ENCODE measurements around the gene CDKN2B-AS1. TPM values are rescaled to one million over a fixed set of nuclear protein-coding genes. Genes with fewer than 3 reads are reported as not detected.

CDKN2B-AS1 gene
- total RNA-seq, 1 experiment from 2014 or later, result 0.24 TPM

DNA sequence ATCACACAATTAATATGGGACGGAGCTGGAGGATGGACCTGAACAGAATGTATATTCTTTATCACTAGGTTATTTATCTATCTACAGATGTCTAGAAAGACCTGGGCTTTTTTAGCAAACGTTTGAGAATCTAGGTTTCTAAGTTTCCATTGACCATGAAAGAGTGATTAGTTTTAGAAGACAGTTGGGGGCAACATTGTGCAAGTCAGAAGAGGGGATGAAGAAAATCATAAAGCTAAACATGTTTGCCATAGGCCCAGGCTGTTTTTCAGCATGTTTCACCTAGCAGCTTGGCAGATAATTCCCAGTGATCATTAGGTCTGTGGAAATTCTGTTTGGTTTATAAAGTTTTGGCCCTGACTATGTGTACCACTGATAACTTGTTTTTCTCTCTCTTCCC, 58.6 kb downstream of the CDKN2B-AS1 start (continued):
- TF ChIP-seq PRDM15 (CRISPR knock-in tag; IDR thresholded peaks at IDR 0.05) (no peak), SOX15 (CRISPR knock-in tag; IDR thresholded peaks at IDR 0.05) (no peak), ZNF416 (CRISPR knock-in tag; IDR thresholded peaks at IDR 0.05) (no peak), NFE2L1 (CRISPR knock-in tag; IDR thresholded peaks at IDR 0.05) (no peak), ZNF396 (CRISPR knock-in tag; IDR thresholded peaks at IDR 0.05; ENCODE audit: borderline replicate concordance) (no peak)
- TF ChIP-seq, protein P1, sequence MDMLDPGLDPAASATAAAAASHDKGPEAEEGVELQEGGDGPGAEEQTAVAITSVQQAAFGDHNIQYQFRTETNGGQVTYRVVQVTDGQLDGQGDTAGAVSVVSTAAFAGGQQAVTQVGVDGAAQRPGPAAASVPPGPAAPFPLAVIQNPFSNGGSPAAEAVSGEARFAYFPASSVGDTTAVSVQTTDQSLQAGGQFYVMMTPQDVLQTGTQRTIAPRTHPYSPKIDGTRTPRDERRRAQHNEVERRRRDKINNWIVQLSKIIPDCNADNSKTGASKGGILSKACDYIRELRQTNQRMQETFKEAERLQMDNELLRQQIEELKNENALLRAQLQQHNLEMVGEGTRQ (CRISPR knock-in tag; IDR thresholded peaks at IDR 0.05), result no peak
- TF ChIP-seq, protein P2, sequence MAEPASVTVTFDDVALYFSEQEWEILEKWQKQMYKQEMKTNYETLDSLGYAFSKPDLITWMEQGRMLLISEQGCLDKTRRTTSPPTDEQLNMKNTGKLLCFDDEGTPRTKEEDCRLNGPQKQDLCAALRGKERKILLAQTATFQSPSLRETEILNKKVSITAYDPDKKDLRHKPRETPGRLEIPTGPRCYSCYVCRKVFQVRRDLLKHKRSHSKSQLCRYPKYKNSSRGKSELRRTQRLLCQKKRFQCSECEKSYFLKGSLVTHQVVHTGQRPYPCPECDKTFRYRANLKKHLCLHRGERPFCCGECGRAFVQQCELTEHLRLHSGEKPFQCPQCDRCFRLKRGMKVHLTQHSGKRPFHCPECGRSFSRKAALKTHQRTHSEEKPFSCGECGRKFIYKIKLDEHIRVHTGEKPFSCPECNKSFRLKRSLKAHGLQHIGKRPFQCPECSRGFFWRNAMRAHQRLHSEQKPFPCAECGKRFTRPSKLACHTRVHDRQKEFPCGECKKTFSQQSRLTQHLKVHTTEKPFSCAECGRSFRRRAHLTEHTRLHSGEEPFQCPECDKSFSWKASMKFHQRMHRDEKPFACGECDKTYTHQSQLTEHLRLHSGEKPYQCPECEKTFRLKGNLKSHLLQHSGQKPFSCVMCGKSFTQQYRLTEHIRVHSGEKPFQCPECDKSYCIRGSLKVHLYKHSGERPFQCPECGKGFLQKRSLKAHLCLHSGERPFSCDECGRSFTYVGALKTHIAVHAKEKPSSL (CRISPR knock-in tag; conservative IDR thresholded peaks at IDR 0.05), result no peak
- TF ChIP-seq, protein P3, sequence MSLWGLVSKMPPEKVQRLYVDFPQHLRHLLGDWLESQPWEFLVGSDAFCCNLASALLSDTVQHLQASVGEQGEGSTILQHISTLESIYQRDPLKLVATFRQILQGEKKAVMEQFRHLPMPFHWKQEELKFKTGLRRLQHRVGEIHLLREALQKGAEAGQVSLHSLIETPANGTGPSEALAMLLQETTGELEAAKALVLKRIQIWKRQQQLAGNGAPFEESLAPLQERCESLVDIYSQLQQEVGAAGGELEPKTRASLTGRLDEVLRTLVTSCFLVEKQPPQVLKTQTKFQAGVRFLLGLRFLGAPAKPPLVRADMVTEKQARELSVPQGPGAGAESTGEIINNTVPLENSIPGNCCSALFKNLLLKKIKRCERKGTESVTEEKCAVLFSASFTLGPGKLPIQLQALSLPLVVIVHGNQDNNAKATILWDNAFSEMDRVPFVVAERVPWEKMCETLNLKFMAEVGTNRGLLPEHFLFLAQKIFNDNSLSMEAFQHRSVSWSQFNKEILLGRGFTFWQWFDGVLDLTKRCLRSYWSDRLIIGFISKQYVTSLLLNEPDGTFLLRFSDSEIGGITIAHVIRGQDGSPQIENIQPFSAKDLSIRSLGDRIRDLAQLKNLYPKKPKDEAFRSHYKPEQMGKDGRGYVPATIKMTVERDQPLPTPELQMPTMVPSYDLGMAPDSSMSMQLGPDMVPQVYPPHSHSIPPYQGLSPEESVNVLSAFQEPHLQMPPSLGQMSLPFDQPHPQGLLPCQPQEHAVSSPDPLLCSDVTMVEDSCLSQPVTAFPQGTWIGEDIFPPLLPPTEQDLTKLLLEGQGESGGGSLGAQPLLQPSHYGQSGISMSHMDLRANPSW (CRISPR knock-in tag; conservative IDR thresholded peaks at IDR 0.05; ENCODE audit: low read depth), result no peak
- TF ChIP-seq, protein P4, sequence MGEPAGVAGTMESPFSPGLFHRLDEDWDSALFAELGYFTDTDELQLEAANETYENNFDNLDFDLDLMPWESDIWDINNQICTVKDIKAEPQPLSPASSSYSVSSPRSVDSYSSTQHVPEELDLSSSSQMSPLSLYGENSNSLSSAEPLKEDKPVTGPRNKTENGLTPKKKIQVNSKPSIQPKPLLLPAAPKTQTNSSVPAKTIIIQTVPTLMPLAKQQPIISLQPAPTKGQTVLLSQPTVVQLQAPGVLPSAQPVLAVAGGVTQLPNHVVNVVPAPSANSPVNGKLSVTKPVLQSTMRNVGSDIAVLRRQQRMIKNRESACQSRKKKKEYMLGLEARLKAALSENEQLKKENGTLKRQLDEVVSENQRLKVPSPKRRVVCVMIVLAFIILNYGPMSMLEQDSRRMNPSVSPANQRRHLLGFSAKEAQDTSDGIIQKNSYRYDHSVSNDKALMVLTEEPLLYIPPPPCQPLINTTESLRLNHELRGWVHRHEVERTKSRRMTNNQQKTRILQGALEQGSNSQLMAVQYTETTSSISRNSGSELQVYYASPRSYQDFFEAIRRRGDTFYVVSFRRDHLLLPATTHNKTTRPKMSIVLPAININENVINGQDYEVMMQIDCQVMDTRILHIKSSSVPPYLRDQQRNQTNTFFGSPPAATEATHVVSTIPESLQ (CRISPR knock-in tag; IDR thresholded peaks at IDR 0.05), result no peak

- Mint-ChIP-seq H3K4me3 (no peak overlapping the region), H3K36me3 (peaks cover 6% of the 10 kb centered on the region; the same call in 1 of the 2 replicates), H3K9me3 (peaks cover 11% of the 10 kb centered on the region), H3K27me3 (ENCODE audit: low read depth) (no peaks in the 10 kb centered on the region; the same call in 1 of the 2 replicates), H3K4me1 (peaks cover 5% of the 10 kb centered on the region; the same call in 1 of the 2 replicates), H3K27ac (no peak overlapping the region)
- CTCF ChIA-PET, result interaction anchor here (1.0 to 3.2 kb wide), 2 partner anchors 64 to 190 kb away, joined by 3 to 11 read pairs; no protein-coding TSS in a partner anchor
- no peak for DNase-seq (ENCODE audit: low spot score)
- no peak for ATAC-seq
- POLR2A ChIA-PET, result no interaction called here
- TF ChIP-seq ZNF512 (CRISPR knock-in tag; IDR thresholded peaks at IDR 0.05; ENCODE audit: borderline replicate concordance) (no peak), CDX4 (CRISPR knock-in tag; IDR thresholded peaks at IDR 0.05; ENCODE audit: borderline replicate concordance) (no peak), ZNF671 (CRISPR knock-in tag; IDR thresholded peaks at IDR 0.05) (no peak), TEAD1 (CRISPR knock-in tag; IDR thresholded peaks at IDR 0.05) (no peak), IRF1 (CRISPR knock-in tag; IDR thresholded peaks at IDR 0.05) (no peak), EMX1 (CRISPR knock-in tag; IDR thresholded peaks at IDR 0.05) (no peak)
- TF ChIP-seq, protein P5, sequence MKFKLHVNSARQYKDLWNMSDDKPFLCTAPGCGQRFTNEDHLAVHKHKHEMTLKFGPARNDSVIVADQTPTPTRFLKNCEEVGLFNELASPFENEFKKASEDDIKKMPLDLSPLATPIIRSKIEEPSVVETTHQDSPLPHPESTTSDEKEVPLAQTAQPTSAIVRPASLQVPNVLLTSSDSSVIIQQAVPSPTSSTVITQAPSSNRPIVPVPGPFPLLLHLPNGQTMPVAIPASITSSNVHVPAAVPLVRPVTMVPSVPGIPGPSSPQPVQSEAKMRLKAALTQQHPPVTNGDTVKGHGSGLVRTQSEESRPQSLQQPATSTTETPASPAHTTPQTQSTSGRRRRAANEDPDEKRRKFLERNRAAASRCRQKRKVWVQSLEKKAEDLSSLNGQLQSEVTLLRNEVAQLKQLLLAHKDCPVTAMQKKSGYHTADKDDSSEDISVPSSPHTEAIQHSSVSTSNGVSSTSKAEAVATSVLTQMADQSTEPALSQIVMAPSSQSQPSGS (CRISPR knock-in tag; IDR thresholded peaks at IDR 0.05; ENCODE audit: borderline replicate concordance, low read depth), result no peak
Measured at GRCh38 chr9:22054076-22054475, 59.5 kb downstream of the CDKN2B-AS1 start.
